RWPE2 (cell line): ENCODE measurements around the gene ELAPOR2.

Experiments used
- ATAC-seq: fragments of 200-7000 bp; cut with Tn5 transposase; 3 replicates; pipeline ENCODE4 v1.9.1; 2021; ENCODE audit warnings: low read depth
- DNase-seq: peaks from one replicate; pipeline ENCODE4 v3.0.0-alpha.2; 2020; ENCODE audit warnings: low spot score
- H3K27ac ChIP-seq: fragments of 450-650 bp; 2 replicates; pipeline ENCODE4 v1.5.1; 2017; ENCODE audit warnings: mild to moderate bottlenecking; ENCODE audit not compliant: poor library complexity, severe bottlenecking
- H3K27me3 ChIP-seq: fragments of 250-450 bp; sonication (Bioruptor Pico); 2 replicates; pipeline ENCODE4 v1.5.1; 2021; ENCODE audit warnings: mild to moderate bottlenecking, moderate library complexity; ENCODE audit not compliant: insufficient read depth, poor library complexity, severe bottlenecking
- H3K36me3 ChIP-seq: fragments of 250-450 bp; sonication (Bioruptor Pico); 2 replicates; pipeline ENCODE4 v1.5.1; 2020; ENCODE audit warnings: low read depth, mild to moderate bottlenecking, moderate library complexity
- H3K4me1 ChIP-seq: fragments of 250-450 bp; sonication (Bioruptor Pico); 2 replicates; pipeline ENCODE4 v1.5.1; 2021; ENCODE audit warnings: mild to moderate bottlenecking, moderate library complexity; ENCODE audit not compliant: insufficient read depth, poor library complexity, severe bottlenecking
- H3K4me3 ChIP-seq: fragments of 250-450 bp; sonication (Bioruptor Pico); 2 replicates; pipeline ENCODE4 v1.5.1; 2021; ENCODE audit warnings: mild to moderate bottlenecking, moderate library complexity; ENCODE audit not compliant: severe bottlenecking
- H3K9me3 ChIP-seq: fragments of 250-450 bp; sonication (Bioruptor Pico); 2 replicates; pipeline ENCODE4 v1.5.1; 2021; ENCODE audit warnings: mild to moderate bottlenecking, moderate library complexity; ENCODE audit not compliant: severe bottlenecking
- TF ChIP-seq, protein P1 (sequence below): fragments of 450-650 bp; IDR thresholded peaks from one replicate; pipeline ENCODE4 v1.5.1; 2017; ENCODE audit warnings: mild to moderate bottlenecking, moderate library complexity; ENCODE audit not compliant: poor library complexity, severe bottlenecking

ELAPOR2 gene

GRCh38 chr7:87013840-87014190 is 45.6 kb downstream of the ELAPOR2 start:
- Histone ChIP-seq H3K9me3 (no peaks in the 10 kb centered on the region), H3K27ac (no peak overlapping the region), H3K27me3 (no peaks in the 10 kb centered on the region), H3K36me3 (no peaks in the 10 kb centered on the region), H3K4me1 (peaks cover 15% of the 10 kb centered on the region), H3K4me3 (no peak overlapping the region)
- TF ChIP-seq, protein P1, sequence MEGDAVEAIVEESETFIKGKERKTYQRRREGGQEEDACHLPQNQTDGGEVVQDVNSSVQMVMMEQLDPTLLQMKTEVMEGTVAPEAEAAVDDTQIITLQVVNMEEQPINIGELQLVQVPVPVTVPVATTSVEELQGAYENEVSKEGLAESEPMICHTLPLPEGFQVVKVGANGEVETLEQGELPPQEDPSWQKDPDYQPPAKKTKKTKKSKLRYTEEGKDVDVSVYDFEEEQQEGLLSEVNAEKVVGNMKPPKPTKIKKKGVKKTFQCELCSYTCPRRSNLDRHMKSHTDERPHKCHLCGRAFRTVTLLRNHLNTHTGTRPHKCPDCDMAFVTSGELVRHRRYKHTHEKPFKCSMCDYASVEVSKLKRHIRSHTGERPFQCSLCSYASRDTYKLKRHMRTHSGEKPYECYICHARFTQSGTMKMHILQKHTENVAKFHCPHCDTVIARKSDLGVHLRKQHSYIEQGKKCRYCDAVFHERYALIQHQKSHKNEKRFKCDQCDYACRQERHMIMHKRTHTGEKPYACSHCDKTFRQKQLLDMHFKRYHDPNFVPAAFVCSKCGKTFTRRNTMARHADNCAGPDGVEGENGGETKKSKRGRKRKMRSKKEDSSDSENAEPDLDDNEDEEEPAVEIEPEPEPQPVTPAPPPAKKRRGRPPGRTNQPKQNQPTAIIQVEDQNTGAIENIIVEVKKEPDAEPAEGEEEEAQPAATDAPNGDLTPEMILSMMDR = no peak
- no peak for ATAC-seq
- no peak for DNase-seq

DNA sequence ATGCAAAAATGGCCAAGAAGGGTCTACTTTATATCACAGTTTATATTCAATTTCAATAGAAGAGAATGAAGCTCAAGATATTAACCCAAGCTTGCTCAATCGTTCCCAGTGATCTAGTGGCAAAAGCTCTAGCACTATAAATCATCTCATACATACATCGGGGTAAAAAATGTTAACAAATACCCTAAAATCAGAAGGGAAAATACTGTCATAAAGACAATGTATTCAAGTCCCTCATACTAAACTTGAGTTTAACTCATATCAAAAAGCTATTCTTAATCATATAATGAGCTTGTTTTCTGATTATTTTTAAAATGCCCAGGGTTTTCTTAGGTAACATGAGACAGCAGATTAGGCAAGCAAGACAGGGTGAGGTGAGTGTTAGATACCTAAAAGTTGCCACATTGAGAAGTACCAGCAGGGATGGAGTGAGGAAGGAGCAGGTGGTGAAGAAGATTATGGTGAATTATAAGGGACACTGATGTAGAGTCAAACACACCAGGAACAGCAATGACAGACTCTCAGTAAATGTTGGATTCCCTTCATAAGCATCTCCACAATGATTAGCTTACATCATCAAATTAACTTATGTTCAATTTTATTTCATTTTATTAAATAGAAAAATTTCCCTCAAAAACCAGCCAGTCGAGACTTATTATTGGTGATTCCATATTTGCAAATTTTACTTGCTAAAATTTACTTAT is 46.2 kb downstream of the ELAPOR2 start:
- Histone ChIP-seq H3K27ac (no peak overlapping the region), H3K4me3 (no peak overlapping the region), H3K9me3 (no peaks in the 10 kb centered on the region), H3K36me3 (no peaks in the 10 kb centered on the region), H3K4me1 (peaks cover 15% of the 10 kb centered on the region), H3K27me3 (no peaks in the 10 kb centered on the region)
- DNase-seq (no peak), ATAC-seq (no peak)
- TF ChIP-seq, protein P1 = no peak
